Choroid plexus epithelial cell (primary cell): ENCODE results near the gene WDR43.

Source experiments
- DNase-seq: peaks from one replicate; pipeline ENCODE4 v3.0.0-alpha.2; 2010; ENCODE audit warnings: low read depth
- H3K4me3 ChIP-seq: 2 replicates; pipeline ENCODE4 v1.5.1; 2011; ENCODE audit warnings: low read depth, mild to moderate bottlenecking, control low read depth, low read length, moderate library complexity
- TF ChIP-seq, protein P1 (sequence below): conservative IDR thresholded peaks from 2 replicates; pipeline ENCODE4 v1.5.1; 2011; ENCODE audit warnings: low read depth, mild to moderate bottlenecking, control low read depth, inconsistent platforms, low read length, moderate library complexity

The WDR43 gene

DNA sequence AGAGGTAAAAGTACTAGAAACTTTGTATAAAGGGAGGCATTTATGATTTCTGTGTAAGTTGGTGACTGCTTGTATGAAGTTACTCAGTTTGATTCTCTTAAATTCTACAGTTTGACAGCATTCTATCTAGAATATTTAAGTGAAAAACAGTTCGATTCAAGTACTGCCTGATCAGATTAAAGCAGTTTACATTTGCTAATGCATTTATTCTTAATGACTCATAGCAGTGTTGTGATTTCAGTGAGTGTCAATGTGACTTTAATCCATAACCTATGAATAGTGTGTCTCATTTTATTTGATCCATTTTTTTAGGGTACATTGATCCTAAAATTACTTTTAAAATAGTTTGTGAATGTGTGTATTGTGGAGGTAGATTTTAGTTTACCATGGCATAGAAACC, 35.7 kb downstream of the WDR43 start:
- TF ChIP-seq, protein P1, sequence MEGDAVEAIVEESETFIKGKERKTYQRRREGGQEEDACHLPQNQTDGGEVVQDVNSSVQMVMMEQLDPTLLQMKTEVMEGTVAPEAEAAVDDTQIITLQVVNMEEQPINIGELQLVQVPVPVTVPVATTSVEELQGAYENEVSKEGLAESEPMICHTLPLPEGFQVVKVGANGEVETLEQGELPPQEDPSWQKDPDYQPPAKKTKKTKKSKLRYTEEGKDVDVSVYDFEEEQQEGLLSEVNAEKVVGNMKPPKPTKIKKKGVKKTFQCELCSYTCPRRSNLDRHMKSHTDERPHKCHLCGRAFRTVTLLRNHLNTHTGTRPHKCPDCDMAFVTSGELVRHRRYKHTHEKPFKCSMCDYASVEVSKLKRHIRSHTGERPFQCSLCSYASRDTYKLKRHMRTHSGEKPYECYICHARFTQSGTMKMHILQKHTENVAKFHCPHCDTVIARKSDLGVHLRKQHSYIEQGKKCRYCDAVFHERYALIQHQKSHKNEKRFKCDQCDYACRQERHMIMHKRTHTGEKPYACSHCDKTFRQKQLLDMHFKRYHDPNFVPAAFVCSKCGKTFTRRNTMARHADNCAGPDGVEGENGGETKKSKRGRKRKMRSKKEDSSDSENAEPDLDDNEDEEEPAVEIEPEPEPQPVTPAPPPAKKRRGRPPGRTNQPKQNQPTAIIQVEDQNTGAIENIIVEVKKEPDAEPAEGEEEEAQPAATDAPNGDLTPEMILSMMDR: no peak
- H3K4me3 ChIP-seq: no peak overlapping the region
- DNase-seq: peak; percentile 20

DNA sequence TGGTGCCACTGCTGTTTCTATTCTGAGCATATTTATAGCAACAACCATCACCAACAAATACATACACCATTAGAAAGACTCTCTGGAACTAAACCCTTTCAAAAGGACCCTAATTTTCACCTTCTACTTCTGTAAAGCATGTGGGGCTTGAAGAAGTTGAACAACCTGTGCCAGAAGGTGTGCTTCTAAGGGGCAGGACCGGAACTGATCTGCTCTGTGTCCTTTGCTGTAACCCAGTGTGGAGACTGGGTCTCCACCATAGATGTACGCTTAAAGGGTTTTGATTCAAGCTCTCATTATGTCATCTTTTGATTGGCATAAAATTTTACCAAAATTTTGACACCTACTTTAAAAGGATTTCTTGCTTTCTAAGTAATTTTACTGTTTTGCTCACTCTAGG, 40.3 kb downstream of the WDR43 start:
- DNase-seq: no peak
- TF ChIP-seq, protein P1: no peak
- H3K4me3 ChIP-seq: no peak overlapping the region

DNA sequence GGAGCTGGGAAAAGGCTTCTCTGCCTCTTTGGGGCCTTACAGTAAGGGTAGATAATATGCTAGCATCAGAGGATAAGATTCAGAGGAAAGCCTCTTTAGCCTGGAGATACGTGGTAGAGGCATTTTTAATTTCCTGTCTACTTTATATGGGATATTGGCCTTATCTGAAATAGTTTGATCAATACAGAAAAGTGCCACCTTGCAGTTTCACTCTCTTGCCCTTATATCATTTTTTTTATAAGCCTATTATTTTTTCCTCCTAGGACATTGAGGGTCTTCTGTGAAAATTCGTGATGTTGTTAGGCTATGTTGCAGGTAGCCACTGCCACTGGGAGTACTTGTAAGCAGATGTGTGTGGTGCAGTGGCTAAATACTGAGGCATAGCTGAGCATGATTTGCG, 46.5 kb downstream of the WDR43 start:
- no peak overlapping the region for H3K4me3 ChIP-seq
- no peak for DNase-seq
- TF ChIP-seq, protein P1: no peak

DNA sequence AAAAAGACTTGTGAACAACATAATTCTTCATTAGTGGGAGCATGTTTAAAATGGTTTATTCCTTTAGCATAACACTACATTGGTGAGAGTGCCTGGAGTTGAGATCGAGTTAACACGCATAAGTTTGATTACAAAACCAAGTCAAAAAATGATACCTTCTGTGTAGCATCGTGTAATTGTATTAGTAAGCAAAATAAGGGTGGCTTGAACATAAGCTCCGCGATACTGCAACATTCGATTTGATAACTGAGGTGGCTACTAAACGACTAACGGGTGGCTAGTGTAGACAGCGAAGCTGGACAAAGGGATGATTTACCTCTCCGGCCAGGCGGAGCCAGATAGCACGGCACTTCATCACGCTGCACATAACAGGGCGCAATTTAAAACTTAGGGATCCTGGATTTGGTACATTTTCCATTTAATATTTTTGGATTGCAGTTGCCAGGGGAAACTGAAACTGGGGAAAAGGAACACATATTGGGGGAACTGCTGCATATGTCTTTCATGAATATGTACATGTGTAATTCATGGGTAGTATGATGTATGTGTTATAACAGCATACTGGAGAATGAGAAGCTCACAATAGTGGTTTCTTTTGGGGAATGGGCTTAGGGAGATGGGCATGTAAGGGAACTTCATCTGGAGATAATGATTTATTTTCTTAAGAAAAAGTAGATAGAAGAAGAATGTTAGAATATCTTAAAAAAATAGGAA, 50.2 kb downstream of the WDR43 start:
- H3K4me3 ChIP-seq: no peak overlapping the region
- DNase-seq: no peak
- TF ChIP-seq, protein P1: no peak

DNA sequence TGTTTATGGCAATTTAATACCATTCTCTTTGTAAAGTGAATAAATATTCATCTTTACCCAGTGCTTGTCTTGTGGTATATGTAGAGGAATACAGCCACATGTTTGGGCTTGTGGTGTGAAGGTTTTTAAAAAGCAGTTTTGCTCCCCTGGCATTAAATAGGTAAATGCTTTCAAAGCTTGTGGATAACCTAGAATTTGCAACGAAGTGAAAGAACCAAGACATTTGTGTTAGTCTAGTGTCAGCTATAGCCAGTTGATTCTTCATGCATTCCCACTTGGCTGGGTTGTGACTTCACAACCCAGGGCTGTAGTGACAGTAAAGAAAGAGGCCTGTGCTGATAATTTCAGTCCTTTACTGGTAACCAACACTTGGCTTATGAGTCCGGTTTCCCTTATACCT, 53.7 kb downstream of the WDR43 start:
- no peak for DNase-seq
- no peak overlapping the region for H3K4me3 ChIP-seq
- TF ChIP-seq, protein P1: no peak

DNA sequence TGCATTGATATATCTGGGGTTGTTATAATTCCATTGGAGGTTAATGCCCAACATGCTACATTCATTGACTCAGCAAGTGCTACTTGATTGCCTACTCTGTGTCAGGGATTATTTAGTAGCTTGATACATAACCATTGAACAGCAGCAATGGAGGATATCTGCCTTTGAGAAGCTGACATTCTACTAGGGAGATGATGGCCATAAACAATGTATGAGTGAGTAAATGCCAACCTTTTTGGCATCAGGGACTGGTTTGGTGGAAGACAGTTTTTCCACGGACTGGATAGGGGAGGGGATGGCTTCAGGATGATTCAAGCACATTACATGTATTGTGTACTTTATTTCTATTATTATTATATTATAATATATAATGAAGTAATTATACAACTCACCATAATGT, 54.7 kb downstream of the WDR43 start:
- no peak overlapping the region for H3K4me3 ChIP-seq
- TF ChIP-seq, protein P1: no peak
- DNase-seq: no peak

DNA sequence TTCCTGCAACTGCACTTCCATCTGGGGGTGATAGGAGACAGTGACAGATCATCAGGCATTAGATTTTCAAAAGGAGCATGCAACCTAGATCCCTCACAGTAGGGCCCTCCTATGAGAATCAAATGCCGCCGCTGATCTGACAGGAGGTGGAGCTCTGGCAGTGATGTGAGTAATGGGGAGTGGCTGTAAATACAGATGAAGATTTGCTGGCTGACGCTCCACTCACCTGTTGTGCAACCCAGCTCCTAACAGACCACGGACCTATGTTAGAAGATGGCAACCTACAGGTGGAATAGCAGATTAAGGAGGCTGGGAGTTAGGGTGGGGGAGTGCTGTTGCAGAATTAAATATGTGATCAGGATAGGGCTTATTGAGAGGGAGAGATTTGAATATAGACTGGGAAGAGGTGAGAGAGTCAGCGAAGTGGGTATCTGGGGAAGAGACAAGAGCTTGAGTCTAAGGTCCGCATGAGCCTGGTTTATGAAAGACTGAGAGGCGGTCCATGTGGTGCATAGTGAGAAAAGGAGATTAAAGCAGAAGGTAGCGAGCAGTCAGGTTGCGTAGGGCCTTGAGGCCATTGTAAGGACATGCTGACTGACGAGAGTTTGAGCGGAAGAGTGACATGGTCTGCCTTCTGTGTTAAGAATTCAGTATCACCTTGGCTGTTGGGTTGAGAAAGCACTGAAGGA, 55.3 kb downstream of the WDR43 start:
- no peak for DNase-seq
- no peak overlapping the region for H3K4me3 ChIP-seq
- TF ChIP-seq, protein P1: no peak
